ENCODE results near the gene OOSP4B. TPM values are rescaled to one million over a fixed set of nuclear protein-coding genes. Genes with fewer than 3 reads are reported as not detected.

OOSP4B gene
- not detected for total RNA-seq

DNA sequence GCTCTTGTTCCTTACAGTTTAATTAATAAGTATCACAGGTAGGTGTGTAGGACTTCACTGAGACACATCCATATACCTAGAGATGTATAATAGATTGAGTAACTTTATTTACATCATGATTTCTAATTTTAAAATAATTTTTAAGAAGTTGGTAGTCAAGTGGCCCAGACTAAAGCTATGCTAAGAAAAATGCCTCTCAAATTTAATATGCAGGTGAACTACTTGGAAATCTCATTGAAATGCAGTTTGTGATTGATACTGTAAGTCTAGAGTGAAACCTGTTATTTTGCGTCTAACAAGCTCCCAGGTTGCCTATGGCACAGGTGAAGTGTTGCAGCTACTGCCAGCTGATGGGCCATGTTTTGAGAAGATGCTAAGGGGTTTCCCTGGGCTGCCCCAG lies at the start of gene OOSP4B:
Gene OOSP4B (plus strand): TSS at position 301 of the 400 bp plus-strand sequence.
- H3K27me3 ChIP-seq: no peaks in the 10 kb centered on the region
- no peak for ATAC-seq
- no peaks in the 10 kb centered on the region for H3K4me1 ChIP-seq
- H3K4me3 ChIP-seq: no peak within 1 kb of the TSS
- TF ChIP-seq CTCF (IDR thresholded peaks at IDR 0.05 in 4 of 5, conservative IDR thresholded peaks at IDR 0.05 in 1 of 5) (no peak), POLR2A (IDR thresholded peaks at IDR 0.05) (no peak)
- in situ Hi-C loops (cut with MboI; ENCODE audit: low sequenced_read_pairs in 4 of 4): no loop called here
- H3K36me3 ChIP-seq: no peaks in the 10 kb centered on the region
- intact Hi-C loops (cut with DNase I; ENCODE audit: low total_unique reads): no loop called here
- no peak for DNase-seq
- no peaks in the 10 kb centered on the region for H3K9me3 ChIP-seq
- H3K27ac ChIP-seq: no peak within 1 kb of the TSS

DNA sequence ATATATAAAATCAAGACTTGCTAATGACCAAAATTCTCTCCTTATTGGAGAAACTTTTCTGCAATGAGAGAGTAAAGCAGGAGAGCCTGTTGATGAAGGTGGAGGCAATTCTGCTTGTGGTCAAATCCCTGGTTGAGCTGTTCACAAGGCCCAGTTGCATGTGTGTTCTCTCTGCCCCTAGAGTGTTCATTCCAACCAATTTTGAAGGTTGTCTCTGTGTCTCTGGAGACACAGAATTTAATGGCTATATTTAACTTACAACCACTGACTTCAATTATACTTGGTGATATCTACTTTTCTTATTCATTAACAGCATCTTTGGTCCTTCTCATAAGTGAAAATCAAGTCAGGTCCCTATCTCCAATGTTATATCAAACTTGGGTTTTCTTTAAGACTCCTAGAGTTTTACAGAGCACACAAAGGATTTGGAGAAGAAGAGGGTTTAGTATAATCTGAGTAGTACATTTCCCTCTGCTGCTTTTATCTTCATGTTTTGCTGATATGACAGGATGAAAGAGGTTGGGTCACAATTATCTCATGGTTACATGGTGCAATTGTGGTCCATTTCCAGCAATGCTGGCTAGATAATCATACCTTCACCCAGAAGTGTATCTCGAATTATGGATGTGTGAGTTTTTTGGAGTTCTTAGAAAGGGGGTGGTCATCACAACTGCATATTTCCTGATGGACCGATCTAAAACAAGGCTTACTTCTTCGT lies 49.1 kb upstream of the OOSP4B start:
- H3K4me1 ChIP-seq: no peaks in the 10 kb centered on the region
- intact Hi-C loops (cut with DNase I; ENCODE audit: low total_unique reads): no loop called here
- no peak overlapping the region for H3K27ac ChIP-seq
- no peak overlapping the region for H3K4me3 ChIP-seq
- no peaks in the 10 kb centered on the region for H3K9me3 ChIP-seq
- no peak for DNase-seq
- TF ChIP-seq POLR2A (IDR thresholded peaks at IDR 0.05) (no peak), CTCF (IDR thresholded peaks at IDR 0.05 in 4 of 5, conservative IDR thresholded peaks at IDR 0.05 in 1 of 5) (no peak)
- H3K36me3 ChIP-seq: no peaks in the 10 kb centered on the region
- in situ Hi-C loops (cut with MboI; ENCODE audit: low sequenced_read_pairs in 4 of 4): no loop called here
- no peaks in the 10 kb centered on the region for H3K27me3 ChIP-seq
- no peak for ATAC-seq

GRCh38 chr11:59968395-59968783 lies 48.6 kb upstream of the OOSP4B start:
- H3K9me3 ChIP-seq: no peaks in the 10 kb centered on the region
- in situ Hi-C loops (cut with MboI; ENCODE audit: low sequenced_read_pairs in 4 of 4): no loop called here
- intact Hi-C loops (cut with DNase I; ENCODE audit: low total_unique reads): no loop called here
- no peak for DNase-seq
- no peaks in the 10 kb centered on the region for H3K27me3 ChIP-seq
- no peak for ATAC-seq
- no peak overlapping the region for H3K27ac ChIP-seq
- no peak for TF ChIP-seq CTCF (IDR thresholded peaks at IDR 0.05 in 4 of 5, conservative IDR thresholded peaks at IDR 0.05 in 1 of 5)
- no peak for TF ChIP-seq POLR2A (IDR thresholded peaks at IDR 0.05)
- no peaks in the 10 kb centered on the region for H3K4me1 ChIP-seq
- no peaks in the 10 kb centered on the region for H3K36me3 ChIP-seq
- H3K4me3 ChIP-seq: no peak overlapping the region

DNA sequence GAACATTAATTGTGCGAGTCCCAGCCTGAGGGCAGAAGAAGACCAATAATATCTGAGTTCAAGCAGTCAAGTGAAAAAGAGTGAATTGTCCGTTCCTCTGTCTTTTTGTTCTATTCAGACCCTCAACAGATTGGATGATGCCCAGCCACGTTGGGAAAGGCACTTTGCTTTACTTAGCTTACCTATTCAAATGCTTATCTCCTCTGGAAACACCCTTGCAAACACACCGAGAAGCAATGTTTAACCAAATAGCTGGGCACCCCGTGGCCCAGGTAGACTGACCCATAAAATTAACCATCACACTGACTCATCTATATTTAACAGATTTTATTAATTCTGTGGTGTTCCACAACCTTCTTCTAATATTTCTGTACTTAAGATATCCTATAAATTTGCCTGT lies 43.9 kb upstream of the OOSP4B start:
- intact Hi-C loops (cut with DNase I; ENCODE audit: low total_unique reads): no loop called here
- DNase-seq: no peak
- Histone ChIP-seq H3K36me3 (no peaks in the 10 kb centered on the region), H3K27me3 (no peaks in the 10 kb centered on the region), H3K27ac (no peak overlapping the region), H3K4me3 (no peak overlapping the region), H3K4me1 (no peaks in the 10 kb centered on the region), H3K9me3 (no peaks in the 10 kb centered on the region)
- ATAC-seq: no peak
- TF ChIP-seq POLR2A (IDR thresholded peaks at IDR 0.05) (no peak), CTCF (IDR thresholded peaks at IDR 0.05 in 4 of 5, conservative IDR thresholded peaks at IDR 0.05 in 1 of 5) (no peak)
- in situ Hi-C loops (cut with MboI; ENCODE audit: low sequenced_read_pairs in 4 of 4): no loop called here
